ENCODE measurements around the gene FCRL6. TPM values are rescaled to one million over a fixed set of nuclear protein-coding genes. Genes with fewer than 3 reads are reported as not detected.

FCRL6 gene
- total RNA-seq, 1 donor from 2014 or later, result not detected

DNA sequence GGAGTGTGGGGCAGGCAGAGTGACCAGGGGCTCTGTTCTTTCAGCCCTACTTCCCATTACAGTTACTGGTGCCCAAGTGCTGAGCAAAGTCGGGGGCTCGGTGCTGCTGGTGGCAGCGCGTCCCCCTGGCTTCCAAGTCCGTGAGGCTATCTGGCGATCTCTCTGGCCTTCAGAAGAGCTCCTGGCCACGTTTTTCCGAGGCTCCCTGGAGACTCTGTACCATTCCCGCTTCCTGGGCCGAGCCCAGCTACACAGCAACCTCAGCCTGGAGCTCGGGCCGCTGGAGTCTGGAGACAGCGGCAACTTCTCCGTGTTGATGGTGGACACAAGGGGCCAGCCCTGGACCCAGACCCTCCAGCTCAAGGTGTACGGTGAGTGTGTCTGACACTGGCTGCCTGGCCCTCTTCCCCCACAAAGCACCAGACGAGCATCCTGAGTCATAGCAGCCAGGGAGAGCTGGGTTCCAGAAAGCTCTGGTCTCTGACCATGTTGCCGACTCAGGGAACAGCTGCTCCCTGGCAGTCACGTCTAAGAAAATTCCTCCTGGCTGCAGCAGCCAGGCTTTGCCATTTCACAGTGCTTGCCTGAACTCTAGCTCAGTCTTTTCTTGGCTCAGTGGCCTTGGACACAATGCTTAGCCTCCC lies 27.8 kb downstream of the FCRL6 start:
- peaks cover 31% of the 10 kb centered on the region for H3K4me1 Mint-ChIP-seq
- Histone ChIP-seq H3K4me3 (no peak overlapping the region), H3K79me2 (ENCODE audit: low read depth) (no peaks in the 10 kb centered on the region), H3F3A (ENCODE audit: low read depth) (peaks cover 6% of the 10 kb centered on the region), H3K4me1 (peaks cover 17% of the 10 kb centered on the region), H3K9ac (no peak overlapping the region), H3K27me3 (peaks cover 37% of the 10 kb centered on the region), H2AFZ (replicated peaks) (no peak overlapping the region), H4K20me1 (ENCODE audit: low read depth) (no peaks in the 10 kb centered on the region), H3K9me3 (ENCODE audit: low read depth) (no peaks in the 10 kb centered on the region), H3K4me2 (no peak overlapping the region), H3K36me3 (no peaks in the 10 kb centered on the region), H3K27ac (no peak overlapping the region)
- H3K4me3 Mint-ChIP-seq, result no peak overlapping the region
- peak overlapping the region; percentile 70 for H3K27ac Mint-ChIP-seq
- TF ChIP-seq EZH2phosphoT487 (IDR thresholded peaks at IDR 0.05) (no peak), EZH2 (IDR thresholded peaks at IDR 0.05) (no peak), CTCF (IDR thresholded peaks at IDR 0.05) (no peak)
- H3K27me3 Mint-ChIP-seq (ENCODE audit: insufficient read depth, low read depth), result peaks cover 17% of the 10 kb centered on the region
- H3K36me3 Mint-ChIP-seq, result no peaks in the 10 kb centered on the region
- DNase-seq (ENCODE audit: low spot score), result no peak
- H3K9me3 Mint-ChIP-seq, result no peaks in the 10 kb centered on the region

- Mint-ChIP-seq H3K36me3 (no peaks in the 10 kb centered on the region), H3K27me3 (ENCODE audit: insufficient read depth, low read depth) (peaks cover 13% of the 10 kb centered on the region), H3K9me3 (no peaks in the 10 kb centered on the region), H3K4me1 (peaks cover 25% of the 10 kb centered on the region), H3K4me3 (no peak overlapping the region), H3K27ac (no peak overlapping the region)
- peaks cover 6% of the 10 kb centered on the region for H3F3A ChIP-seq (ENCODE audit: low read depth)
- H4K20me1 ChIP-seq (ENCODE audit: low read depth), result no peaks in the 10 kb centered on the region
- H2AFZ ChIP-seq (replicated peaks), result no peak overlapping the region
- peaks cover 17% of the 10 kb centered on the region for H3K4me1 ChIP-seq
- H3K9me3 ChIP-seq (ENCODE audit: low read depth), result no peaks in the 10 kb centered on the region
- H3K27ac ChIP-seq, result no peak overlapping the region
- H3K36me3 ChIP-seq, result no peaks in the 10 kb centered on the region
- H3K4me3 ChIP-seq, result no peak overlapping the region
- TF ChIP-seq EZH2 (IDR thresholded peaks at IDR 0.05), result no peak
- TF ChIP-seq EZH2phosphoT487 (IDR thresholded peaks at IDR 0.05), result no peak
- TF ChIP-seq CTCF (IDR thresholded peaks at IDR 0.05), result no peak
- no peak for DNase-seq (ENCODE audit: low spot score)
- no peaks in the 10 kb centered on the region for H3K79me2 ChIP-seq (ENCODE audit: low read depth)
- no peak overlapping the region for H3K9ac ChIP-seq
- peaks cover 40% of the 10 kb centered on the region for H3K27me3 ChIP-seq
- H3K4me2 ChIP-seq, result peak overlapping the region; percentile 59
These were observed 28.6 kb downstream of the FCRL6 start for GRCh38 chr1:159830722-159831121.

DNA sequence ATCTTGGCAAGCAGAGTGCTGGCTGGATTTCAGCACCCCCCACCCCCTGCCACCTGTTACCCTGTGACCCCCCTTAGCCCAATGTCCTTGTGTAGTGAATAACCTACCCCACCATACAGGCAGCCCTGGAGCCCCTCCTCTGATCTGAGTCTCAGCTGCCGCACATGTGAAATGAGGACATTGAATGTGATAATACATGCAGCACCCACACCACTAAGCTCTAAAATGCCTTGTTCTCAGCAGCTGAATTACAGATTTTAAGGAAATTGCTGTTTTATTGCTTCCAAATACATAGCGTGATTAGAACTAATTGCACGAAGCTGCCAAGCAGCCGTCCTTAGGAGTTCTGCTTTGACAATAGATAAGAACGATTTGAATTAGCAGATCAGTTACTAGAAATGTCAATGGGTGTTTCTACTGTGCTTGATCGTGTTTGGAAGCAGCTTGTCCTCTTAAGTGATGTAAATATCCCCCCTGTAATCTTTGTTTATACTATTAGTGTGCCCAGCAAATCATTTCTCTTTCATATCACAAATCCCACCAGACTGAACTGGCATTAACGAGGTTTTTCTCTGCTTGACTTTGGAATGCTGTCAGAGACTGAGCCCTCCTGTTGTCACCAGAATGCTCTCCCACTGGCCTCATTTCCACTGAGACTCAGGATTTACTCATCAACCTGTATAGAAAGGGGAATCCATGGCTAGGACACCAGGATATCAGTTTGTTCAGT lies 29.4 kb downstream of the FCRL6 start:
- Histone ChIP-seq H4K20me1 (ENCODE audit: low read depth) (no peaks in the 10 kb centered on the region), H3F3A (ENCODE audit: low read depth) (peaks cover 6% of the 10 kb centered on the region), H3K36me3 (no peaks in the 10 kb centered on the region), H3K4me1 (peaks cover 17% of the 10 kb centered on the region), H3K79me2 (ENCODE audit: low read depth) (no peaks in the 10 kb centered on the region), H3K4me2 (peak overlapping the region; percentile 59), H3K9me3 (ENCODE audit: low read depth) (no peaks in the 10 kb centered on the region), H3K4me3 (no peak overlapping the region), H3K9ac (no peak overlapping the region), H2AFZ (replicated peaks) (no peak overlapping the region), H3K27ac (no peak overlapping the region), H3K27me3 (peaks cover 40% of the 10 kb centered on the region)
- no peak overlapping the region for H3K4me3 Mint-ChIP-seq
- peak overlapping the region; percentile 15 for H3K27ac Mint-ChIP-seq
- peaks cover 21% of the 10 kb centered on the region for H3K4me1 Mint-ChIP-seq
- TF ChIP-seq CTCF (IDR thresholded peaks at IDR 0.05), result no peak
- TF ChIP-seq EZH2phosphoT487 (IDR thresholded peaks at IDR 0.05), result no peak
- no peak for TF ChIP-seq EZH2 (IDR thresholded peaks at IDR 0.05)
- H3K36me3 Mint-ChIP-seq, result no peaks in the 10 kb centered on the region
- H3K27me3 Mint-ChIP-seq (ENCODE audit: insufficient read depth, low read depth), result peaks cover 8% of the 10 kb centered on the region
- DNase-seq (ENCODE audit: low spot score), result peak; percentile 54
- H3K9me3 Mint-ChIP-seq, result no peaks in the 10 kb centered on the region
